HFFc6 (cell line): ENCODE measurements around the gene CELF3. TPM values are rescaled to one million over a fixed set of nuclear protein-coding genes. Genes with fewer than 3 reads are reported as not detected.

ENCODE experiments used
- DNase-seq: peaks from one replicate; pipeline ENCODE4 v3.0.0-alpha.2; 2018
- H3K27ac Mint-ChIP-seq: 2 replicates; pipeline ENCODE4 v1.8.0; 2020; ENCODE audit warnings: mild to moderate bottlenecking, mixed read lengths
- H3K27me3 Mint-ChIP-seq: 2 replicates; pipeline ENCODE4 v1.8.0; 2021; ENCODE audit warnings: mild to moderate bottlenecking, moderate library complexity, mixed read lengths; ENCODE audit not compliant: insufficient read depth
- H3K36me3 Mint-ChIP-seq: 2 replicates; pipeline ENCODE4 v1.8.0; 2021; ENCODE audit warnings: low read depth, mixed read lengths
- H3K4me1 Mint-ChIP-seq: 2 replicates; pipeline ENCODE4 v1.8.0; 2020; ENCODE audit warnings: low read depth, mixed read lengths
- H3K4me3 Mint-ChIP-seq: 2 replicates; pipeline ENCODE4 v1.8.0; 2020; ENCODE audit warnings: mild to moderate bottlenecking, moderate library complexity, mixed read lengths
- H3K9me3 Mint-ChIP-seq: 2 replicates; pipeline ENCODE4 v1.8.0; 2020; ENCODE audit warnings: mild to moderate bottlenecking, mixed read lengths
- total RNA-seq, 6 experiments: library from RNA; stranded (reverse); fragmentation: NEBNext Ultra II Directional; extraction: Animal tissue kit (Norgen Biotek cat#: 25700); gene quantifications; 2 replicates in 1 of 6; 3 replicates in 5 of 6; pipeline ENCODE4 v1.2.3, GENCODE V29; 2021
- TF ChIP-seq, protein P1 (sequence below): fragments of 200-600 bp; sonication (generic); IDR thresholded peaks from 2 replicates; pipeline ENCODE4 v1.5.0; 2021; ENCODE audit warnings: antibody characterized with exemption, mild to moderate bottlenecking

The CELF3 gene
- total RNA-seq, 6 experiments from 2014 or later: not detected

DNA sequence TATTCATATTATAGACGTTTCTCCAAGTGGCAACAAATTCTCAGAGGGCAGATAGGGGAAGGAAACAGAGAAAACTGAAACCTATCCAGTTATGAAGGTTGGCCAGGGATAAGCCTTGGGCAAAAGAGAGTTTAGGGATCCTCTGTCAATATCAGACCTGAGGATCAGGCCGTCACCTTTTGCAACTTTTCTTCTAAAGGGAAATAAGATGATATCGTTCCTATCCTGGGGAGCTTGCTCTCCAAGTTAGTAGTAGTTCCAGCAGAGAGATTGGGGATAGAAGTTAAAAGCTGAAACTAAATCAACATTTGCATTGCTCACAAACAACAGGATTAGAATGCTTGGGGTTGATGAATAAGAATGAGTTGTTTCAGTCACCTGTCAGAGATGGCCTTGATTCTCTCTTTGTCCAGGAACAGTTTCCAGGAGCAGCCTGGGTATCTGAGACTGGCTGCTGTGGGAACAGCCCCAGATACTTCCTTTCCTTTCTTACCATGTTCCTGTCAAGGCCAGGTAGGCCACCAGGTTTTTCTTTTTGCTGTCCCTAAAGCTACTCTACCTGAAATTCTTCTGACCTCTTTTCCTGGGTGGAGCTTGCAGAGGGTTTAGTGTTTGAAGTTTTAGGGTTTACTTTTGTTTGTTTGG is 7.2 kb upstream of the CELF3 start:
- DNase-seq: no peak
- Mint-ChIP-seq H3K36me3 (no peaks in the 10 kb centered on the region), H3K27ac (no peak overlapping the region), H3K27me3 (peaks cover 61% of the 10 kb centered on the region), H3K4me1 (peaks cover 31% of the 10 kb centered on the region), H3K9me3 (no peaks in the 10 kb centered on the region), H3K4me3 (no peak overlapping the region)
- TF ChIP-seq, protein P1, sequence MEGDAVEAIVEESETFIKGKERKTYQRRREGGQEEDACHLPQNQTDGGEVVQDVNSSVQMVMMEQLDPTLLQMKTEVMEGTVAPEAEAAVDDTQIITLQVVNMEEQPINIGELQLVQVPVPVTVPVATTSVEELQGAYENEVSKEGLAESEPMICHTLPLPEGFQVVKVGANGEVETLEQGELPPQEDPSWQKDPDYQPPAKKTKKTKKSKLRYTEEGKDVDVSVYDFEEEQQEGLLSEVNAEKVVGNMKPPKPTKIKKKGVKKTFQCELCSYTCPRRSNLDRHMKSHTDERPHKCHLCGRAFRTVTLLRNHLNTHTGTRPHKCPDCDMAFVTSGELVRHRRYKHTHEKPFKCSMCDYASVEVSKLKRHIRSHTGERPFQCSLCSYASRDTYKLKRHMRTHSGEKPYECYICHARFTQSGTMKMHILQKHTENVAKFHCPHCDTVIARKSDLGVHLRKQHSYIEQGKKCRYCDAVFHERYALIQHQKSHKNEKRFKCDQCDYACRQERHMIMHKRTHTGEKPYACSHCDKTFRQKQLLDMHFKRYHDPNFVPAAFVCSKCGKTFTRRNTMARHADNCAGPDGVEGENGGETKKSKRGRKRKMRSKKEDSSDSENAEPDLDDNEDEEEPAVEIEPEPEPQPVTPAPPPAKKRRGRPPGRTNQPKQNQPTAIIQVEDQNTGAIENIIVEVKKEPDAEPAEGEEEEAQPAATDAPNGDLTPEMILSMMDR: no peak

DNA sequence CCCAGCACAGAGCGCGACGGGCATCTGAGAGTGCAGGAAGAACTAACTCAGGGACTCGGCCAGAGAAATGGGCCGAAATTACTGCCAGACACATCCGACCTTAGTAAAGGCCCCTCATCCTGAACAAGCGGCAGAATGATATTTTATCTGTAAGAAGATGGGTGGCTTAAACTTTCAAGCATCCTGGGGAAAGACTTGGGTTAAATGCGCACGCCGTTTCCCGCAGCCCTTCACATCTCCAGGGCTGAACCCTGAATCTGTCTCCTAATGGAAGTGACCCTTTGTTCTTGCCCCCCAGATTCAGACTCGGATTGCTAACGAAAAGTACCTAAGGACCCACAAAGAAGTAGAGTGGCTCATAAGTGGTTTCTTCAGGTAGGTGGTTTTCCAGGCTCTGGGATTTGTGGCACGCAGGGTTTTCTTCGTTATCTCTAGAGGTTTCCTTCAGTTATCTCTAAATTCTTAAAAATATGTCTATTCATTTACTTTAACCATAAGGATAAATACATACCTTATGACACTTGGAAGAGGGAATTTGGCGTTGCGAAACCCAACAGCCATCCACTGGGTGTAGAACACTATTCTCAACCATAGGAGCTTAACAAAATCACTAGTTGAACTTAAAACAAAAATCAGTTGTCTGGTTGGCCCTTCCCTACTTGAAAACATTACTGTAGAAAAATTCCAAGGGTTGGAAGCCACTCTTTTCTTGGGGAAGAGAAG is 5.3 kb upstream of the CELF3 start:
- Mint-ChIP-seq H3K9me3 (no peaks in the 10 kb centered on the region), H3K4me1 (peaks cover 24% of the 10 kb centered on the region), H3K36me3 (no peaks in the 10 kb centered on the region), H3K27me3 (peaks cover 72% of the 10 kb centered on the region), H3K27ac (no peak overlapping the region), H3K4me3 (peak overlapping the region; percentile 84)
- TF ChIP-seq, protein P1: no peak
- DNase-seq: no peak

DNA sequence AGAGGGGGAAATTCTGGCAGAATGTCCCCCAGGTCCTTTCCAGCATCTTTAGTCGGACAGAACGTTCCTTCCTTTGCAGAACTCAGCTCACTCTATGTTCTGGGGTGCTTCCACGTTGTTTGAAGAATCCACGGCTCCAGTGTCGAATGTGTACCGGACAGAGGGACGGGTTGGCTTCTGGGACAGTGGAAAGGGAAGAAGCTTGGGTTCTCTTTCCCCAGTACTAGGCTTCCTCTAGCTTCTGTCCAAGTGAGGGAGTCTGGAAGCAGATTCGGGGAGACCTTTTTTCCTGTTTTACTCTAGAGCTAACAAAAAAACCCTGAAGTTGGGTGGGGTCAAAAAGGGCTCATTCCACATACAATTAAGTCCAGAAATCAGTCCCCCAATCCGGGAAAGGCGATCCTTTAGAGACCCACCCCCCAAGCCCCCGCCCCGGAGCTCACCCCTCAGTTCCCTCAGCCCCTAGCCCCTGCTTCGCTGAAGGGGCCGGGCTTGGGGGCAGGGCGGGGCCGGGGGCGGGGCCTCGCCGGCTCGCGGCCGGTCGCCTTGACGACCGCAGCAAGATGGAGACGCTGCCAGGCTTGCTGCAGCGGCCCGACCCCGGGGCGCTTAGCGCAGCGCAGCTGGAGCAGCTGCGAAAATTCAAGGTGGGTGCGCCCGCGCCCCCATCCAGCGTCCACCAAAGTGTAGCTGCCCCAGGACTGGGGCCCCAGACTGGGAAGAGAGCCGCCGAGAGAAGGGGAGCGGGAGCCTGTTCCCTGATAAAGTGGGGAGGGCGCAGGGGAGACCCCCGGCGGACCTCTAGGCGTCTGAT is 4.6 kb upstream of the CELF3 start, which contains the start of gene RIIAD1:
TSS of gene RIIAD1 (plus strand) at position 549 of the 814 bp plus-strand sequence. CDS start at position 564, 15 bp downstream.
- peak within 1 kb of the TSS; percentile 84 for H3K4me3 Mint-ChIP-seq
- H3K4me1 Mint-ChIP-seq: peaks cover 26% of the 10 kb centered on the region
- DNase-seq: no peak

DNA sequence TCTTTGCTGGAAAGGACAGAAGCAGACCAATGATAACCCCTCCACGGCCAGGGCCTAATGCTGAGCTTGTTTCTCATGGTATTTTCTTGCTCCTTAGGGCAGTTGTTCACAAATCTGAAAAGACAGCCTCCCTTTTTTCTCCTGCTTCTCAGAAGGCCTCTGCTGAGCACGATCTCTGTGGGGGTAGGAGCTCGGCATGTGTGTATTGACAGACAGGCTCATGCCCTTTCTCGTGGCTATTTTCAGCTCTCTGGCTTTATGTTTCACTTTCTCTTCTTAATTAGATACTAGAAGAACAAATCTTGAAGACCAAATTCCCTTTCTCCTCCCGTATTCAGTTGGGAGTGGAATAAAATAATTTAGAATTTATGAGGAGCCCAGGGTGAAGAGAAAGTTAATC is 4.0 kb upstream of the CELF3 start:
- Mint-ChIP-seq H3K27me3 (peaks cover 69% of the 10 kb centered on the region), H3K27ac (no peak overlapping the region), H3K4me1 (peaks cover 26% of the 10 kb centered on the region), H3K9me3 (no peaks in the 10 kb centered on the region), H3K36me3 (no peaks in the 10 kb centered on the region), H3K4me3 (peak overlapping the region; percentile 84)
- DNase-seq: no peak
- TF ChIP-seq, protein P1: no peak

More for the DNA sequence above, 4.6 kb upstream of the CELF3 start, which contains the start of gene RIIAD1:
- Mint-ChIP-seq H3K9me3 (no peaks in the 10 kb centered on the region), H3K36me3 (no peaks in the 10 kb centered on the region), H3K27me3 (peaks cover 73% of the 10 kb centered on the region), H3K27ac (peak within 1 kb of the TSS; percentile 42; the same call in 1 of the 2 replicates)
- TF ChIP-seq, protein P1: no peak

DNA sequence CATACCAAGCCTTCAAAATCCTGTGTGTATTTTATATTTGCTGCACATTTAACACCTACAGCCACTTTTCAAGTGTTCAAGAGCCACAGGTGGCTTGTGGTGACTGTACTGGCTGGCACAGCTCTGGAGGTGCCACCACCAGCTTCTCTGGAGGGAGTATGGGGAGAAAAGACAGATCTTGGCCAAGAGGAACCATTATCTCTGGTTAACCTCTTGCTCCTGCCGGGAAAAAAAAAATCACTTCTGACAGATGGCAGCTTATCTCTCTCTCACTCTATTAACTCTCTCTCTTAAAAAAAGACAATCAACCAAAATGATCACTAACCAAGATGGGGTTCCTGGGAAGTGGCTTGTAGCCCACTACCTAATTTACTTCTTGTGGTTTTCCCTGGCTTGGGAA is 3.5 kb upstream of the CELF3 start:
- TF ChIP-seq, protein P1: no peak
- Mint-ChIP-seq H3K27me3 (peaks cover 69% of the 10 kb centered on the region), H3K4me3 (peak overlapping the region; percentile 84; the same call in 1 of the 2 replicates)

More for the DNA sequence above, 3.5 kb upstream of the CELF3 start:
- DNase-seq: no peak
- no peaks in the 10 kb centered on the region for H3K36me3 Mint-ChIP-seq
- H3K4me1 Mint-ChIP-seq: peaks cover 26% of the 10 kb centered on the region
- no peaks in the 10 kb centered on the region for H3K9me3 Mint-ChIP-seq
- H3K27ac Mint-ChIP-seq: no peak overlapping the region
